HCT116 (cell line): Measurements from ENCODE around the gene TMEM54. TPM values are rescaled to one million over a fixed set of nuclear protein-coding genes. Genes with fewer than 3 reads are reported as not detected.

ENCODE experiments used
- ATAC-seq: fragments of 200-7000 bp; cut with Tn5 transposase; 2 replicates; pipeline ENCODE4 v1.9.1; 2020; ENCODE audit warnings: mild to moderate bottlenecking, moderate library complexity
- BruUV-seq: library from RNA; stranded (reverse); fragments of 400-500 nt; replicated peaks from 2 replicates; lab custom pipeline; 2021; lab: Mats Ljungman, UMichigan
- CTCF ChIA-PET: fragments of 300-600 bp; sonication (Branson Sonifier 250); formaldehyde crosslinking; loops from one replicate; lab custom pipeline; 2021; ENCODE audit warnings: antibody characterized with exemption; lab: Charles Lee
- POLR2A ChIA-PET: fragments of 300-600, 350-600 bp; sonication (Branson Sonifier 250); formaldehyde crosslinking; loops from one replicate; lab custom pipeline; 2021; ENCODE audit warnings: antibody characterized with exemption; lab: Charles Lee
- RAD21 ChIA-PET, 2 experiments: fragments of 300-600 bp; sonication (Branson Sonifier 250); formaldehyde crosslinking; loops; one replicate each; lab custom pipeline; 2023; ENCODE audit warnings: low total read pairs in 2 of 2; ENCODE audit not compliant: uncharacterized antibody in 2 of 2, unreplicated experiment in 2 of 2, low non-redundant PET in 1 of 2; lab: Charles Lee
- DNase-seq: peaks from one replicate; pipeline ENCODE4 v3.0.0-alpha.2; 2010; ENCODE audit warnings: low read depth, low spot score
- H2AFZ ChIP-seq: fragments of 200-600 bp; shearing (Covaris generic), sonication (generic); 2 replicates; pipeline ENCODE4 v1.6.1; 2017; ENCODE audit warnings: low read depth, mixed run types, mixed read lengths, antibody characterized with exemption, low read length; ENCODE audit not compliant: poor library complexity, severe bottlenecking
- H3K27ac ChIP-seq: 2 replicates; pipeline ENCODE4 v1.5.1; 2012; ENCODE audit warnings: low read depth, low read length
- H3K27me3 ChIP-seq: fragments of 200-600 bp; sonication (generic); 2 replicates; pipeline ENCODE4 v1.6.1; 2016; ENCODE audit warnings: mixed run types, low read length, mixed read lengths; ENCODE audit not compliant: insufficient read depth
- H3K36me3 ChIP-seq, 2 experiments: fragments of 200-500 bp in 1 of 2; fragments of 200-600 bp in 1 of 2; sonication (Bioruptor generic) in 1 of 2; sonication (generic) in 1 of 2; 2 replicates each; pipeline versions ENCODE4 v1.5.1 to v1.6.1; 2014 to 2016; ENCODE audit warnings: low read length in 2 of 2, inconsistent platforms in 1 of 2, mixed read lengths in 1 of 2, mixed run types in 1 of 2; ENCODE audit not compliant: insufficient read depth in 2 of 2, control insufficient read depth in 1 of 2
- H3K4me1 ChIP-seq, 2 experiments: fragments of 200-600 bp in 1 of 2; sonication (generic) in 1 of 2; 2 replicates each; pipeline versions ENCODE4 v1.5.1 to v1.6.1; 2012 to 2017; ENCODE audit warnings: low read length in 2 of 2, inconsistent platforms in 1 of 2, mild to moderate bottlenecking in 1 of 2, mixed read lengths in 1 of 2, mixed run types in 1 of 2, moderate library complexity in 1 of 2; ENCODE audit not compliant: insufficient read depth in 2 of 2, control insufficient read depth in 1 of 2
- H3K4me2 ChIP-seq: fragments of 200-600 bp; sonication (generic); 2 replicates; pipeline ENCODE4 v1.6.1; 2017; ENCODE audit warnings: mixed run types, low read length, mixed read lengths
- H3K4me3 ChIP-seq, 2 experiments: fragments of 200-600 bp in 1 of 2; sonication (generic) in 1 of 2; replicated peaks in 1 of 2; 2 replicates each; pipeline ENCODE4 v1.5.1; 2011 to 2016; ENCODE audit warnings: low read length in 2 of 2, control low read depth in 1 of 2, low read depth in 1 of 2, mild to moderate bottlenecking in 1 of 2, mixed read lengths in 1 of 2, mixed run types in 1 of 2
- H3K79me2 ChIP-seq: fragments of 200-600 bp; sonication (generic); 2 replicates; pipeline ENCODE4 v1.6.1; 2017; ENCODE audit warnings: mild to moderate bottlenecking, mixed run types, low read length, moderate library complexity, mixed read lengths; ENCODE audit not compliant: insufficient read depth
- H3K9ac ChIP-seq: fragments of 200-600 bp; sonication (generic); 2 replicates; pipeline ENCODE4 v1.6.1; 2016; ENCODE audit warnings: low read length, mixed read lengths
- H3K9me2 ChIP-seq: fragments of 200-600 bp; sonication (generic), shearing (Covaris generic); 2 replicates; pipeline ENCODE4 v1.6.1; 2017; ENCODE audit warnings: mixed run types, mild to moderate bottlenecking, moderate library complexity; ENCODE audit not compliant: insufficient read depth
- H3K9me3 ChIP-seq, 2 experiments: fragments of 200-500 bp in 1 of 2; fragments of 200-600 bp in 1 of 2; sonication (Bioruptor generic) in 1 of 2; sonication (generic) in 1 of 2; 2 replicates each; pipeline ENCODE4 v1.6.1; 2014 to 2017; ENCODE audit warnings: low read length in 2 of 2, mixed read lengths in 2 of 2, inconsistent platforms in 1 of 2, low read depth in 1 of 2, mild to moderate bottlenecking in 1 of 2, mixed run types in 1 of 2, moderate library complexity in 1 of 2; ENCODE audit not compliant: control insufficient read depth in 1 of 2, insufficient read depth in 1 of 2
- H4K20me1 ChIP-seq: fragments of 200-600 bp; sonication (generic), shearing (Covaris generic); 2 replicates; pipeline ENCODE4 v1.6.1; 2017; ENCODE audit warnings: mixed run types, mild to moderate bottlenecking, moderate library complexity; ENCODE audit not compliant: insufficient read depth
- CBX3 ChIP-seq: IDR thresholded peaks from 2 replicates; pipeline ENCODE4 v1.6.1; 2012; ENCODE audit warnings: low read depth
- CEBPB ChIP-seq: IDR thresholded peaks from 2 replicates; pipeline ENCODE4 v1.6.1; 2012; ENCODE audit warnings: low read depth
- EGR1 ChIP-seq: IDR thresholded peaks from 2 replicates; pipeline ENCODE4 v1.6.1; 2012; ENCODE audit warnings: low read depth
- ELF1 ChIP-seq: IDR thresholded peaks from 2 replicates; pipeline ENCODE4 v1.6.1; 2012; ENCODE audit warnings: low read depth, borderline replicate concordance
- EZH2phosphoT487 ChIP-seq: fragments of 200-600 bp; IDR thresholded peaks from 2 replicates; pipeline ENCODE4 v1.6.1; 2018; ENCODE audit warnings: antibody characterized with exemption, borderline replicate concordance
- JUND ChIP-seq: IDR thresholded peaks from 2 replicates; pipeline ENCODE4 v1.6.1; 2012
- POLR2A ChIP-seq: IDR thresholded peaks from 2 replicates; pipeline ENCODE4 v1.7.0; 2011; ENCODE audit warnings: borderline replicate concordance; ENCODE audit not compliant: insufficient read depth, insufficient read length; ENCODE audit errors: extremely low read depth
- POLR2AphosphoS5 ChIP-seq: IDR thresholded peaks from 2 replicates; pipeline ENCODE4 v1.6.1; 2011; ENCODE audit warnings: mild to moderate bottlenecking, low read depth, low read length, moderate library complexity
- RAD21 ChIP-seq: IDR thresholded peaks from 2 replicates; pipeline ENCODE4 v1.6.1; 2012; ENCODE audit warnings: low read depth, mild to moderate bottlenecking
- SRF ChIP-seq: IDR thresholded peaks from 2 replicates; pipeline ENCODE4 v1.6.1; 2012; ENCODE audit warnings: low read depth
- TCF7L2 ChIP-seq: IDR thresholded peaks from 2 replicates; pipeline ENCODE4 v1.7.0; 2011; ENCODE audit warnings: borderline replicate concordance, inconsistent platforms; ENCODE audit not compliant: insufficient read depth, insufficient read length; ENCODE audit errors: extremely low read depth
- YY1 ChIP-seq: IDR thresholded peaks from 2 replicates; pipeline ENCODE4 v1.6.1; 2011; ENCODE audit warnings: low read length, low read depth, moderate library complexity, mild to moderate bottlenecking; ENCODE audit not compliant: insufficient replicate concordance; ENCODE audit errors: extremely low read depth
- ZBTB33 ChIP-seq: IDR thresholded peaks from 2 replicates; pipeline ENCODE4 v1.6.1; 2011; ENCODE audit warnings: mild to moderate bottlenecking, low read length, moderate library complexity; ENCODE audit not compliant: insufficient replicate concordance; ENCODE audit errors: extremely low read depth
- ZFX ChIP-seq: fragments of 450-650 bp; IDR thresholded peaks from 2 replicates; pipeline ENCODE4 v1.6.1; 2017
- ZNF274 ChIP-seq: fragments of 200-500 bp; sonication (Bioruptor generic); IDR thresholded peaks from 2 replicates; pipeline ENCODE4 v1.6.1; 2014; ENCODE audit warnings: mild to moderate bottlenecking, low read depth, low read length, inconsistent platforms
- intact Hi-C: fragments of 100-400 bp; cut with micrococcal nuclease; formaldehyde crosslinking; loops from 2 replicates; pipeline ENCODE4 v1.10.0; 2022
- total RNA-seq: library from RNA; stranded (reverse); gene quantifications from one replicate; pipeline ENCODE4 v1.2.1, GENCODE V29; 2021; ENCODE audit not compliant: unreplicated experiment
- TF ChIP-seq, protein P1 (sequence below), 3 experiments: fragments of 200-600 bp in 1 of 3; sonication (generic) in 1 of 3; IDR thresholded peaks in 2 of 3; conservative IDR thresholded peaks in 1 of 3; 2 replicates each; pipeline ENCODE4 v1.5.1; 2012 to 2017; ENCODE audit warnings: low read depth in 2 of 3, low read length in 2 of 3, antibody characterized with exemption in 1 of 3, borderline replicate concordance in 1 of 3, control low read depth in 1 of 3, mild to moderate bottlenecking in 1 of 3, mixed read lengths in 1 of 3, mixed run types in 1 of 3, moderate library complexity in 1 of 3; ENCODE audit not compliant: insufficient read depth in 1 of 3
- TF ChIP-seq, protein P2 (sequence below): IDR thresholded peaks from 2 replicates; pipeline ENCODE4 v1.6.1; 2012; ENCODE audit warnings: low read depth
- TF ChIP-seq, protein P3 (sequence below): IDR thresholded peaks from 2 replicates; pipeline ENCODE4 v1.6.1; 2012

The TMEM54 gene
- total RNA-seq, 1 experiment from 2014 or later, result 121 TPM

DNA sequence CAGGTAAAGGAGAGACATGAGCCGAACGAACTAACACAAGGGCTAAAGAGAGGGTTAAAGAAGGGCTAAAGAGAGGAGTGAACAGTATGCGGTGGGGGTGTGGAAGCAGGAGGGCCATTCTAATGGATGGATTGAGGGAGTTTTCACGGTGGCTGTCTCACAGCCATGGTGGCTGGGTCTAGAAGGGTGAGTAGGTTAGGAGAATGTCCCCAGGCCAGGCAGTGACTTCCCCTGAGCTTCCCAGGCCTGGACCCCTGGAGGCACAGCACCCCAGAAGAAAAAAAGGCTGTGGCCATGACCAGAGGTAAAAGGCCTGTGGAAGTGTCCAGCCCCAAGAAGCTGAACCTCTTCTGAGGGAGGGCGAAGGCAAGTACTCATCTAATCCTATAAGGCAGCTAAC is 34.0 kb downstream of the TMEM54 start:
- intact Hi-C loops, result no loop called here
- Histone ChIP-seq H3K79me2 (no peaks in the 10 kb centered on the region), H4K20me1 (no peaks in the 10 kb centered on the region), H3K36me3 (no peaks in the 10 kb centered on the region), H3K4me1 (no peaks in the 10 kb centered on the region), H3K27ac (no peak overlapping the region), H2AFZ (no peak overlapping the region), H3K9ac (no peak overlapping the region), H3K4me3 (no peak overlapping the region), H3K4me2 (no peak overlapping the region), H3K27me3 (no peaks in the 10 kb centered on the region), H3K9me3 (no peaks in the 10 kb centered on the region), H3K9me2 (no peaks in the 10 kb centered on the region)
- BruUV-seq, result no TSS peak
- no peak for ATAC-seq
- RAD21 ChIA-PET, result no interaction called here
- CTCF ChIA-PET, result interaction anchor here (0.7 to 1.3 kb wide), 2 partner anchors 9 to 219 kb away, joined by 3 to 4 read pairs; no protein-coding TSS in a partner anchor
- no peak for DNase-seq
- POLR2A ChIA-PET, result no interaction called here
- TF ChIP-seq, protein P1, sequence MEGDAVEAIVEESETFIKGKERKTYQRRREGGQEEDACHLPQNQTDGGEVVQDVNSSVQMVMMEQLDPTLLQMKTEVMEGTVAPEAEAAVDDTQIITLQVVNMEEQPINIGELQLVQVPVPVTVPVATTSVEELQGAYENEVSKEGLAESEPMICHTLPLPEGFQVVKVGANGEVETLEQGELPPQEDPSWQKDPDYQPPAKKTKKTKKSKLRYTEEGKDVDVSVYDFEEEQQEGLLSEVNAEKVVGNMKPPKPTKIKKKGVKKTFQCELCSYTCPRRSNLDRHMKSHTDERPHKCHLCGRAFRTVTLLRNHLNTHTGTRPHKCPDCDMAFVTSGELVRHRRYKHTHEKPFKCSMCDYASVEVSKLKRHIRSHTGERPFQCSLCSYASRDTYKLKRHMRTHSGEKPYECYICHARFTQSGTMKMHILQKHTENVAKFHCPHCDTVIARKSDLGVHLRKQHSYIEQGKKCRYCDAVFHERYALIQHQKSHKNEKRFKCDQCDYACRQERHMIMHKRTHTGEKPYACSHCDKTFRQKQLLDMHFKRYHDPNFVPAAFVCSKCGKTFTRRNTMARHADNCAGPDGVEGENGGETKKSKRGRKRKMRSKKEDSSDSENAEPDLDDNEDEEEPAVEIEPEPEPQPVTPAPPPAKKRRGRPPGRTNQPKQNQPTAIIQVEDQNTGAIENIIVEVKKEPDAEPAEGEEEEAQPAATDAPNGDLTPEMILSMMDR (IDR thresholded peaks at IDR 0.05 in 2 of 3, conservative IDR thresholded peaks at IDR 0.05 in 1 of 3; ENCODE audit: borderline replicate concordance in 1 of 3, insufficient read depth in 1 of 3, low read depth in 2 of 3, low read length in 2 of 3), result no peak
- no peak for TF ChIP-seq RAD21
- TF ChIP-seq ELF1, result no peak
- no peak for TF ChIP-seq POLR2AphosphoS5
- no peak for TF ChIP-seq EGR1
- no peak for TF ChIP-seq ZBTB33
- no peak for TF ChIP-seq TCF7L2
- no peak for TF ChIP-seq ZFX
- TF ChIP-seq, protein P2, sequence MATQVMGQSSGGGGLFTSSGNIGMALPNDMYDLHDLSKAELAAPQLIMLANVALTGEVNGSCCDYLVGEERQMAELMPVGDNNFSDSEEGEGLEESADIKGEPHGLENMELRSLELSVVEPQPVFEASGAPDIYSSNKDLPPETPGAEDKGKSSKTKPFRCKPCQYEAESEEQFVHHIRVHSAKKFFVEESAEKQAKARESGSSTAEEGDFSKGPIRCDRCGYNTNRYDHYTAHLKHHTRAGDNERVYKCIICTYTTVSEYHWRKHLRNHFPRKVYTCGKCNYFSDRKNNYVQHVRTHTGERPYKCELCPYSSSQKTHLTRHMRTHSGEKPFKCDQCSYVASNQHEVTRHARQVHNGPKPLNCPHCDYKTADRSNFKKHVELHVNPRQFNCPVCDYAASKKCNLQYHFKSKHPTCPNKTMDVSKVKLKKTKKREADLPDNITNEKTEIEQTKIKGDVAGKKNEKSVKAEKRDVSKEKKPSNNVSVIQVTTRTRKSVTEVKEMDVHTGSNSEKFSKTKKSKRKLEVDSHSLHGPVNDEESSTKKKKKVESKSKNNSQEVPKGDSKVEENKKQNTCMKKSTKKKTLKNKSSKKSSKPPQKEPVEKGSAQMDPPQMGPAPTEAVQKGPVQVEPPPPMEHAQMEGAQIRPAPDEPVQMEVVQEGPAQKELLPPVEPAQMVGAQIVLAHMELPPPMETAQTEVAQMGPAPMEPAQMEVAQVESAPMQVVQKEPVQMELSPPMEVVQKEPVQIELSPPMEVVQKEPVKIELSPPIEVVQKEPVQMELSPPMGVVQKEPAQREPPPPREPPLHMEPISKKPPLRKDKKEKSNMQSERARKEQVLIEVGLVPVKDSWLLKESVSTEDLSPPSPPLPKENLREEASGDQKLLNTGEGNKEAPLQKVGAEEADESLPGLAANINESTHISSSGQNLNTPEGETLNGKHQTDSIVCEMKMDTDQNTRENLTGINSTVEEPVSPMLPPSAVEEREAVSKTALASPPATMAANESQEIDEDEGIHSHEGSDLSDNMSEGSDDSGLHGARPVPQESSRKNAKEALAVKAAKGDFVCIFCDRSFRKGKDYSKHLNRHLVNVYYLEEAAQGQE, result no peak
- no peak for TF ChIP-seq YY1
- TF ChIP-seq, protein P3, sequence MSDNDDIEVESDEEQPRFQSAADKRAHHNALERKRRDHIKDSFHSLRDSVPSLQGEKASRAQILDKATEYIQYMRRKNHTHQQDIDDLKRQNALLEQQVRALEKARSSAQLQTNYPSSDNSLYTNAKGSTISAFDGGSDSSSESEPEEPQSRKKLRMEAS, result no peak
- TF ChIP-seq CBX3, result no peak
- TF ChIP-seq CEBPB, result no peak
- no peak for TF ChIP-seq POLR2A
- no peak for TF ChIP-seq JUND
- TF ChIP-seq SRF, result no peak
- TF ChIP-seq ZNF274, result no peak
- TF ChIP-seq EZH2phosphoT487, result no peak
